OCI-LY1 (cell line): ENCODE data around the gene TEDC1.

Experiments
- H2AFZ ChIP-seq: fragments of 200-600 bp; sonication (generic), shearing (Covaris generic); 2 replicates; pipeline ENCODE4 v1.6.0; 2014; ENCODE audit warnings: antibody characterized with exemption, mild to moderate bottlenecking, low read length
- H3F3A ChIP-seq: fragments of 200-600 bp; sonication (generic), shearing (Covaris generic); 2 replicates; pipeline ENCODE4 v1.6.0; 2014; ENCODE audit warnings: mild to moderate bottlenecking, antibody characterized with exemption, low read length, moderate library complexity; ENCODE audit not compliant: insufficient read depth
- H3K27ac ChIP-seq: fragments of 200-600 bp; sonication (generic); 2 replicates; pipeline ENCODE4 v1.5.1; 2014; ENCODE audit warnings: low read length, mixed run types, mild to moderate bottlenecking, low read depth; ENCODE audit not compliant: poor library complexity, severe bottlenecking
- H3K27me3 ChIP-seq: fragments of 200-600 bp; sonication (generic); 2 replicates; pipeline ENCODE4 v1.6.0; 2014; ENCODE audit warnings: antibody characterized with exemption, mild to moderate bottlenecking, low read length, moderate library complexity; ENCODE audit not compliant: insufficient read depth
- H3K36me3 ChIP-seq: fragments of 200-600 bp; sonication (generic); 2 replicates; pipeline ENCODE4 v1.6.1; 2014; ENCODE audit warnings: mild to moderate bottlenecking, antibody characterized with exemption, low read length, moderate library complexity, mixed read lengths; ENCODE audit not compliant: insufficient read depth
- H3K4me1 ChIP-seq: fragments of 200-600 bp; sonication (generic); 2 replicates; pipeline ENCODE4 v1.5.1; 2014; ENCODE audit warnings: mild to moderate bottlenecking, low read length, moderate library complexity; ENCODE audit not compliant: insufficient read depth, severe bottlenecking
- H3K4me2 ChIP-seq: fragments of 200-600 bp; sonication (generic), shearing (Covaris generic); 2 replicates; pipeline ENCODE4 v1.6.1; 2014; ENCODE audit warnings: low read length
- H3K4me3 ChIP-seq: fragments of 200-600 bp; sonication (generic); 2 replicates; pipeline ENCODE4 v1.5.1; 2014; ENCODE audit warnings: low read length, low read depth, mild to moderate bottlenecking, mixed read lengths; ENCODE audit not compliant: poor library complexity, severe bottlenecking
- H3K79me2 ChIP-seq: fragments of 200-600 bp; shearing (Covaris generic); 2 replicates; pipeline ENCODE4 v1.6.1; 2016; ENCODE audit warnings: mixed run types, low read length, mixed read lengths; ENCODE audit not compliant: insufficient read depth
- H3K9ac ChIP-seq: fragments of 200-600 bp; sonication (generic), shearing (Covaris generic); 2 replicates; pipeline ENCODE4 v1.6.1; 2014; ENCODE audit warnings: mild to moderate bottlenecking, low read length, mixed read lengths
- H3K9me2 ChIP-seq: fragments of 200-600 bp; sonication (generic), shearing (Covaris generic); 2 replicates; pipeline ENCODE4 v1.6.1; 2014; ENCODE audit warnings: low read depth, mild to moderate bottlenecking, low read length, mixed read lengths
- H3K9me3 ChIP-seq: fragments of 200-600 bp; shearing (Covaris generic); 2 replicates; pipeline ENCODE4 v1.6.1; 2014; ENCODE audit warnings: low read length, mixed read lengths
- H4K20me1 ChIP-seq: fragments of 200-600 bp; sonication (generic), shearing (Covaris generic); 2 replicates; pipeline ENCODE4 v1.6.0; 2016; ENCODE audit warnings: mild to moderate bottlenecking, low read length; ENCODE audit not compliant: insufficient read depth
- CTCF ChIP-seq: fragments of 200-600 bp; sonication (generic), shearing (Covaris generic); IDR thresholded peaks from 2 replicates; pipeline ENCODE4 v1.5.1; 2017; ENCODE audit warnings: mild to moderate bottlenecking, antibody characterized with exemption, low read length, moderate library complexity, mixed read lengths
- EZH2 ChIP-seq: fragments of 200-600 bp; sonication (generic), shearing (Covaris generic); IDR thresholded peaks from 2 replicates; pipeline ENCODE4 v1.8.0; 2017; ENCODE audit warnings: borderline replicate concordance, mixed run types, mild to moderate bottlenecking, antibody characterized with exemption, low read length, moderate library complexity, mixed read lengths

The TEDC1 gene

GRCh38 chr14:105532735-105533141 lies 41.7 kb downstream of the TEDC1 start:
- no peaks in the 10 kb centered on the region for H4K20me1 ChIP-seq
- H3K36me3 ChIP-seq, result no peaks in the 10 kb centered on the region
- no peaks in the 10 kb centered on the region for H3F3A ChIP-seq
- peaks cover 25% of the 10 kb centered on the region for H3K27me3 ChIP-seq
- H3K9ac ChIP-seq, result no peak overlapping the region
- H3K9me3 ChIP-seq, result no peaks in the 10 kb centered on the region
- H2AFZ ChIP-seq, result no peak overlapping the region
- H3K9me2 ChIP-seq, result no peaks in the 10 kb centered on the region
- no peak overlapping the region for H3K4me3 ChIP-seq
- H3K79me2 ChIP-seq, result no peaks in the 10 kb centered on the region
- H3K27ac ChIP-seq, result no peak overlapping the region
- no peak overlapping the region for H3K4me2 ChIP-seq
- peaks cover 21% of the 10 kb centered on the region for H3K4me1 ChIP-seq
- TF ChIP-seq EZH2 (no peak), CTCF (peak; percentile 67)

- no peaks in the 10 kb centered on the region for H3K79me2 ChIP-seq
- TF ChIP-seq EZH2 (no peak), CTCF (no peak)
- no peak overlapping the region for H3K9ac ChIP-seq
Observed at GRCh38 chr14:105533391-105533790, 42.3 kb downstream of the TEDC1 start.

GRCh38 chr14:105533811-105534498 lies 42.9 kb downstream of the TEDC1 start:
- Histone ChIP-seq H3K36me3 (no peaks in the 10 kb centered on the region), H3K9me2 (no peaks in the 10 kb centered on the region), H3K9me3 (no peaks in the 10 kb centered on the region), H2AFZ (no peak overlapping the region), H3K4me1 (peaks cover 14% of the 10 kb centered on the region), H3K27me3 (peaks cover 25% of the 10 kb centered on the region), H3K27ac (no peak overlapping the region), H3F3A (no peaks in the 10 kb centered on the region), H3K9ac (no peak overlapping the region), H3K4me3 (no peak overlapping the region), H3K79me2 (no peaks in the 10 kb centered on the region), H3K4me2 (no peak overlapping the region), H4K20me1 (no peaks in the 10 kb centered on the region)
- TF ChIP-seq EZH2, result no peak
- no peak for TF ChIP-seq CTCF

More at GRCh38 chr14:105533391-105533790, 42.3 kb downstream of the TEDC1 start:
- peaks cover 25% of the 10 kb centered on the region for H3K27me3 ChIP-seq
- H4K20me1 ChIP-seq, result no peaks in the 10 kb centered on the region
- H3K36me3 ChIP-seq, result no peaks in the 10 kb centered on the region
- H2AFZ ChIP-seq, result no peak overlapping the region
- H3F3A ChIP-seq, result no peaks in the 10 kb centered on the region
- H3K27ac ChIP-seq, result no peak overlapping the region
- peaks cover 18% of the 10 kb centered on the region for H3K4me1 ChIP-seq
- H3K4me2 ChIP-seq, result no peak overlapping the region
- no peaks in the 10 kb centered on the region for H3K9me3 ChIP-seq
- no peaks in the 10 kb centered on the region for H3K9me2 ChIP-seq
- H3K4me3 ChIP-seq, result no peak overlapping the region
